Neural cell (in vitro differentiated cells): ENCODE data around the gene NELL2. TPM values are rescaled to one million over a fixed set of nuclear protein-coding genes. Genes with fewer than 3 reads are reported as not detected.

Experiments
- H2AFZ ChIP-seq: fragments of 200-600, 300-800 bp; sonication (generic), shearing (Covaris generic); 2 replicates; pipeline ENCODE4 v1.6.0; 2014; ENCODE audit warnings: low read depth, mild to moderate bottlenecking, antibody characterized with exemption, low read length, moderate library complexity
- H3F3A ChIP-seq: fragments of 200-600 bp; shearing (Covaris generic); 2 replicates; pipeline ENCODE4 v1.6.1; 2016; ENCODE audit warnings: mild to moderate bottlenecking, moderate library complexity, mixed read lengths, antibody characterized with exemption, low read length; ENCODE audit not compliant: insufficient read depth, poor library complexity, severe bottlenecking
- H3K27ac ChIP-seq: fragments of 200-600, 300-800 bp; sonication (generic), shearing (Covaris generic); 2 replicates; pipeline ENCODE4 v1.5.1; 2014; ENCODE audit warnings: mild to moderate bottlenecking, low read length, moderate library complexity
- H3K27me3 ChIP-seq: fragments of 300-800, 200-600 bp; sonication (generic), shearing (Covaris generic); 2 replicates; pipeline ENCODE4 v1.6.0; 2014; ENCODE audit warnings: mild to moderate bottlenecking, low read depth, low read length, moderate library complexity; ENCODE audit not compliant: insufficient read depth
- H3K36me3 ChIP-seq: fragments of 300-800, 200-600 bp; sonication (generic), shearing (Covaris generic); 2 replicates; pipeline ENCODE4 v1.5.1; 2014; ENCODE audit warnings: mild to moderate bottlenecking, antibody characterized with exemption, low read length, moderate library complexity; ENCODE audit not compliant: insufficient read depth
- H3K4me2 ChIP-seq: fragments of 300-800, 200-600 bp; sonication (generic), shearing (Covaris generic); 2 replicates; pipeline ENCODE4 v1.6.0; 2014; ENCODE audit warnings: mild to moderate bottlenecking, low read length
- H3K4me3 ChIP-seq: fragments of 300-800, 200-600 bp; sonication (generic), shearing (Covaris generic); 2 replicates; pipeline ENCODE4 v1.5.1; 2014; ENCODE audit warnings: mild to moderate bottlenecking, low read length, moderate library complexity
- H3K79me2 ChIP-seq: fragments of 200-600 bp; shearing (Covaris generic); replicated peaks from 2 replicates; pipeline ENCODE4 v1.6.0; 2014; ENCODE audit warnings: mild to moderate bottlenecking, low read length, moderate library complexity; ENCODE audit not compliant: insufficient read depth
- H3K9ac ChIP-seq: fragments of 300-800, 200-600 bp; sonication (generic), shearing (Covaris generic); 2 replicates; pipeline ENCODE4 v1.6.1; 2016; ENCODE audit warnings: mild to moderate bottlenecking, low read length, mixed read lengths
- H3K9me2 ChIP-seq: fragments of 200-600 bp; shearing (Covaris generic); 2 replicates; pipeline ENCODE4 v1.6.1; 2016; ENCODE audit warnings: mild to moderate bottlenecking, low read length, mixed read lengths; ENCODE audit not compliant: insufficient read depth
- H3K9me3 ChIP-seq: fragments of 200-600, 300-800 bp; sonication (generic), shearing (Covaris generic); 2 replicates; pipeline ENCODE4 v1.6.1; 2016; ENCODE audit warnings: mild to moderate bottlenecking, mixed run types, low read length, moderate library complexity, mixed read lengths
- H4K20me1 ChIP-seq: fragments of 200-600 bp; shearing (Covaris generic); 2 replicates; pipeline ENCODE4 v1.6.1; 2016; ENCODE audit warnings: mild to moderate bottlenecking, mixed run types; ENCODE audit not compliant: insufficient read depth
- CTCF ChIP-seq: fragments of 450-650 bp; IDR thresholded peaks from 2 replicates; pipeline ENCODE4 v1.5.1; 2014; ENCODE audit warnings: antibody characterized with exemption, mild to moderate bottlenecking, moderate library complexity; ENCODE audit not compliant: poor library complexity, severe bottlenecking
- EP300 ChIP-seq: fragments of 450-650 bp; conservative IDR thresholded peaks from 2 replicates; pipeline ENCODE4 v1.6.1; 2014; ENCODE audit warnings: antibody characterized with exemption, mild to moderate bottlenecking, moderate library complexity; ENCODE audit not compliant: poor library complexity, severe bottlenecking
- EZH2 ChIP-seq: fragments of 200-600, 300-800 bp; shearing (Covaris generic), sonication (generic); IDR thresholded peaks from 2 replicates; pipeline ENCODE4 v1.6.1; 2014; ENCODE audit warnings: antibody characterized with exemption, low read length, borderline replicate concordance, mild to moderate bottlenecking; ENCODE audit not compliant: insufficient read depth, poor library complexity, severe bottlenecking
- MXI1 ChIP-seq: fragments of 450-650 bp; conservative IDR thresholded peaks from 2 replicates; pipeline ENCODE4 v1.6.1; 2014; ENCODE audit warnings: antibody characterized with exemption, mild to moderate bottlenecking; ENCODE audit not compliant: poor library complexity, severe bottlenecking
- POLR2AphosphoS5 ChIP-seq: IDR thresholded peaks from 2 replicates; pipeline ENCODE4 v1.6.1; 2012
- RAD21 ChIP-seq: fragments of 450-650 bp; conservative IDR thresholded peaks from 2 replicates; pipeline ENCODE4 v1.6.1; 2014; ENCODE audit warnings: antibody characterized with exemption, mild to moderate bottlenecking, moderate library complexity
- REST ChIP-seq: IDR thresholded peaks from 2 replicates; pipeline ENCODE4 v1.6.1; 2012; ENCODE audit warnings: borderline replicate concordance
- SMC3 ChIP-seq: fragments of 450-650 bp; conservative IDR thresholded peaks from 2 replicates; pipeline ENCODE4 v1.6.1; 2014; ENCODE audit warnings: antibody characterized with exemption, mild to moderate bottlenecking, moderate library complexity; ENCODE audit not compliant: poor library complexity
- TAF1 ChIP-seq: IDR thresholded peaks from 2 replicates; pipeline ENCODE4 v1.6.1; 2012; ENCODE audit warnings: low read depth
- polyA plus RNA-seq: library from polyadenylated mRNA; depleted of rRNA; stranded (reverse); fragments of >200 nt; gene quantifications from 2 replicates; pipeline ENCODE4 v1.2.3, GENCODE V29; 2014

The NELL2 gene
- polyA plus RNA-seq, 1 donor from 2014 or later = 41.8 TPM

- Histone ChIP-seq H3K36me3 (no peaks in the 10 kb centered on the region), H3K27ac (no peak overlapping the region), H3K9me2 (no peaks in the 10 kb centered on the region), H4K20me1 (no peaks in the 10 kb centered on the region), H2AFZ (no peak overlapping the region), H3F3A (no peaks in the 10 kb centered on the region), H3K4me3 (no peak overlapping the region), H3K9ac (no peak overlapping the region), H3K27me3 (no peaks in the 10 kb centered on the region), H3K4me2 (no peak overlapping the region), H3K9me3 (peaks cover 5% of the 10 kb centered on the region), H3K79me2 (peaks cover 19% of the 10 kb centered on the region)
- TF ChIP-seq TAF1 (no peak), REST (no peak), RAD21 (no peak), SMC3 (no peak), EP300 (no peak), EZH2 (no peak), POLR2AphosphoS5 (no peak), MXI1 (no peak), CTCF (no peak)
Observed at GRCh38 chr12:44863867-44864266, 12.2 kb downstream of the NELL2 start.

GRCh38 chr12:44859998-44860689 is 16.0 kb downstream of the NELL2 start:
- Histone ChIP-seq H3K4me2 (no peak overlapping the region), H3F3A (no peaks in the 10 kb centered on the region), H3K9ac (no peak overlapping the region), H3K9me2 (no peaks in the 10 kb centered on the region), H4K20me1 (no peaks in the 10 kb centered on the region), H2AFZ (no peak overlapping the region), H3K9me3 (peaks cover 5% of the 10 kb centered on the region), H3K27ac (no peak overlapping the region), H3K27me3 (no peaks in the 10 kb centered on the region), H3K36me3 (no peaks in the 10 kb centered on the region), H3K79me2 (peaks cover 13% of the 10 kb centered on the region), H3K4me3 (no peak overlapping the region)
- TF ChIP-seq RAD21 (no peak), EZH2 (no peak), REST (no peak), EP300 (no peak), CTCF (no peak), POLR2AphosphoS5 (no peak), SMC3 (no peak), MXI1 (no peak), TAF1 (no peak)
